ENCODE data around the gene RAB6B.

DNA sequence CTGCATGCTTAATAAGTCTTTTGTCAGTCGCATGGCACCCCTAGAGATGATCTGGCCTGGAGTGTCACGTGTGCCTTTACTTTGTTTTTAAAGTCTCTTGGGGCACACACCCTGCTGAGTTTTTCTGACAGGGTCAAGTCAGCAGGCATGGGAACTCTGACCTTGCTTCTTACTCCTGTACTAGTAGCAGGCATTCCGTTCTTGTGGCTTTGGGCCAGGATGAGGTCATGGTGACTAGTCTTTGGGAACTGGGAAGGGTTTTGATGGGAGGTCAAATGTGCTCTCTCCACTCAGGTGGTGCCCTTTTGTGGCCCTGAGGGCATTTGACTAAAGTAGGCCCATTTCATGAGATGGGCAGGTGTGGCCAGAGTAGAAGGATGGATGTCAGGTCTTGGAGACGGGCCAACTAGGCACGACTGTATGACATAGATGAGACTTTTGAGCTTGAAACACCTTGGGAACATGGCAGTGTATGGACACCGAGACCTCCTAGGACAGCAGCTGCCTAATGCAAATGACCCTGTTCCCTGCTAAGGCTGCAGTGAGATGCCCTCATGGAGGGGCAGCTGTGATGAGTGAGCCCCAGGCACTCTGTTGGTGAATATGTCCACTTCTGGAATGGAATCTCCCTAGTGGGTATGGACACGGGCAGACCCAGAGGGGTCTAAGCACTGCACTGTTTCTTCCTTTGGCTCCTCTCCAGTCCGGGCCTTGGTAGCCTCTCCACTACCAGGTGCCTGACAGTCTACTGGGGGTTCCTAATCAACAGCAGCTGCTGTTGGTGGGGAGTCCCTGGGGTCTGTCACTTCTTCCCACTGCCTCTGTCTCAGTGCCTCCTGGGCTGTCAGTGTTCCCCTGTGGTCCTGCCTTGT is 73.7 kb downstream of the RAB6B start:
- TF ChIP-seq, protein P1, sequence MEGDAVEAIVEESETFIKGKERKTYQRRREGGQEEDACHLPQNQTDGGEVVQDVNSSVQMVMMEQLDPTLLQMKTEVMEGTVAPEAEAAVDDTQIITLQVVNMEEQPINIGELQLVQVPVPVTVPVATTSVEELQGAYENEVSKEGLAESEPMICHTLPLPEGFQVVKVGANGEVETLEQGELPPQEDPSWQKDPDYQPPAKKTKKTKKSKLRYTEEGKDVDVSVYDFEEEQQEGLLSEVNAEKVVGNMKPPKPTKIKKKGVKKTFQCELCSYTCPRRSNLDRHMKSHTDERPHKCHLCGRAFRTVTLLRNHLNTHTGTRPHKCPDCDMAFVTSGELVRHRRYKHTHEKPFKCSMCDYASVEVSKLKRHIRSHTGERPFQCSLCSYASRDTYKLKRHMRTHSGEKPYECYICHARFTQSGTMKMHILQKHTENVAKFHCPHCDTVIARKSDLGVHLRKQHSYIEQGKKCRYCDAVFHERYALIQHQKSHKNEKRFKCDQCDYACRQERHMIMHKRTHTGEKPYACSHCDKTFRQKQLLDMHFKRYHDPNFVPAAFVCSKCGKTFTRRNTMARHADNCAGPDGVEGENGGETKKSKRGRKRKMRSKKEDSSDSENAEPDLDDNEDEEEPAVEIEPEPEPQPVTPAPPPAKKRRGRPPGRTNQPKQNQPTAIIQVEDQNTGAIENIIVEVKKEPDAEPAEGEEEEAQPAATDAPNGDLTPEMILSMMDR (IDR thresholded peaks at IDR 0.05), result no peak
- TF ChIP-seq POLR2A (IDR thresholded peaks at IDR 0.05), result no peak

All from breast epithelium (tissue), 3 donors.